A673 (cell line): ENCODE results near the gene USP19. TPM values are rescaled to one million over a fixed set of nuclear protein-coding genes. Genes with fewer than 3 reads are reported as not detected.
A peak's percentile ranks its signal among the peaks of the same experiment; 100 is the strongest.

Experiments used
- BruUV-seq: library from RNA; stranded (reverse); fragments of 400-500 nt; replicated peaks from 2 replicates; lab custom pipeline; 2021; lab: Mats Ljungman, UMichigan
- CTCF ChIA-PET: fragments of 300-600 bp; sonication (Branson Sonifier 250); formaldehyde crosslinking; loops from one replicate; lab custom pipeline; 2022; ENCODE audit warnings: antibody characterized with exemption; lab: Charles Lee
- POLR2A ChIA-PET: fragments of 300-600 bp; sonication (Branson Sonifier 250); formaldehyde crosslinking; loops from one replicate; lab custom pipeline; 2022; ENCODE audit warnings: antibody characterized with exemption; ENCODE audit not compliant: low non-redundant PET; lab: Charles Lee
- DNase-seq: peaks from one replicate; pipeline ENCODE4 v3.0.0-alpha.2; 2015; ENCODE audit warnings: low spot score
- H3K27ac ChIP-seq: fragments of 200-600 bp; sonication (generic); 2 replicates; pipeline ENCODE4 v1.5.1; 2016; ENCODE audit warnings: mixed run types, low read depth, mild to moderate bottlenecking, mixed read lengths, antibody characterized with exemption, low read length; ENCODE audit not compliant: poor library complexity, severe bottlenecking
- H3K27me3 ChIP-seq: fragments of 200-600 bp; sonication (generic); replicated peaks from 2 replicates; pipeline ENCODE4 v1.6.1; 2017; ENCODE audit warnings: mixed run types, low read depth, mild to moderate bottlenecking, mixed read lengths, antibody characterized with exemption, low read length; ENCODE audit not compliant: insufficient read depth, poor library complexity
- H3K36me3 ChIP-seq: fragments of 200-600 bp; sonication (generic); 2 replicates; pipeline ENCODE4 v1.6.1; 2016; ENCODE audit warnings: mixed run types, mild to moderate bottlenecking, mixed read lengths, antibody characterized with exemption, low read length; ENCODE audit not compliant: insufficient read depth, poor library complexity, severe bottlenecking
- H3K4me1 ChIP-seq: fragments of 200-600 bp; sonication (generic); 2 replicates; pipeline ENCODE4 v1.6.1; 2017; ENCODE audit warnings: mixed run types, mild to moderate bottlenecking, mixed read lengths, antibody characterized with exemption, low read length; ENCODE audit not compliant: insufficient read depth, poor library complexity, severe bottlenecking
- H3K4me3 ChIP-seq: fragments of 200-600 bp; sonication (generic); 2 replicates; pipeline ENCODE4 v1.5.1; 2016; ENCODE audit warnings: low read depth, mixed run types, mild to moderate bottlenecking, mixed read lengths, low read length; ENCODE audit not compliant: poor library complexity, severe bottlenecking
- H3K9me3 ChIP-seq: fragments of 200-600 bp; sonication (generic); 2 replicates; pipeline ENCODE4 v1.6.1; 2016; ENCODE audit warnings: mixed run types, low read depth, mild to moderate bottlenecking, mixed read lengths, antibody characterized with exemption, low read length; ENCODE audit not compliant: poor library complexity, severe bottlenecking
- EZH2 ChIP-seq: fragments of 200-600 bp; sonication (generic); IDR thresholded peaks from 2 replicates; pipeline ENCODE4 v1.6.1; 2017; ENCODE audit warnings: borderline replicate concordance, low read depth, mild to moderate bottlenecking, mixed read lengths, antibody characterized with exemption, low read length; ENCODE audit not compliant: poor library complexity, severe bottlenecking
- intact Hi-C: fragments of 100-400 bp; cut with micrococcal nuclease; formaldehyde crosslinking; loops from one replicate; pipeline ENCODE4 v1.10.0; 2022; ENCODE audit not compliant: unreplicated experiment
- total RNA-seq: library from RNA; stranded (reverse); gene quantifications from 2 replicates; pipeline ENCODE4 v1.2.3, GENCODE V29; 2021
- TF ChIP-seq, protein P1 (sequence below): fragments of 300-800, 200-600 bp; sonication (generic); conservative IDR thresholded peaks from 2 replicates; pipeline ENCODE4 v1.5.1; 2017; ENCODE audit warnings: low read depth, mild to moderate bottlenecking, antibody characterized with exemption, low read length, moderate library complexity, mixed read lengths

Gene USP19
- total RNA-seq, 1 experiment from 2014 or later = 37.5 TPM

DNA sequence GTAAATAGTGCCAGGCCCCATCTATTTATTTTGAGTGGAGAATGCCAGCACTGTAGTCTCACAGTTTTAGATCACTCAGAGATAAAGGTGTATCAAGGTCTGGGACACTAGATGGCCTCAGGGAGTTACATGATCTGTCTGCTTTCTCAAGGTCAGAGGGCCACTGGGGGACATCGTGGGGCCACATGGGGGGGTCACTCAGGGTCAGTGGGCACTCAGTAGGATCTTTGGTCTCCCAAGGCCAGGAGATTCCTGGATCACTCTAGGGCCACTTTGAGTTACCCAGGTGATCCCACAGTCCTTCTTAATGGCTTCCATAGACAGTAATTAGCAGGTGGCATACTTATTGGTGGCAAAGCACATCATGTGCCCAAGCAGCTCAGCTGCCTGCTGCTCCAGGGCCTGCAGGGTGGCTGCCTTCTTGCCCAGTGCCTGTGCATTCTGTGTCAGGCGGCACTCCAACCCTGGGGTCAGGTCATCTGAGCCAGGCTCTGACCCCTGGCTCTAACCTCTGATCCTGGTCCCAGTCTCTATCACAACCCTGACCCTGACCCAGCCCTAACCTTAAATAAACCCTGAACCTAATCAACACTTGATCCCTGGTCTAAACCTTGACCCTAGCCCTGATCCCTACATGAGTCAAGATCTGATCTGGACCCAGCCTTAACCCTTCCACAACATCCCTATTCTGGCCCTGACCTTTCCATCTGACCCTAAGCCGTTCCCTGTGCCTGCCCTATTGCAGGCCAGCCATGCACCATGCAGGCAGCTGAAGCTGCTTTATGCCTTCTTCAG, 14.0 kb upstream of the USP19 start:
- ChIA-PET CTCF (no interaction called here), POLR2A (no interaction called here)
- H3K27ac ChIP-seq = no peak overlapping the region
- H3K9me3 ChIP-seq = no peaks in the 10 kb centered on the region
- no peak overlapping the region for H3K4me3 ChIP-seq
- TF ChIP-seq, protein P1, sequence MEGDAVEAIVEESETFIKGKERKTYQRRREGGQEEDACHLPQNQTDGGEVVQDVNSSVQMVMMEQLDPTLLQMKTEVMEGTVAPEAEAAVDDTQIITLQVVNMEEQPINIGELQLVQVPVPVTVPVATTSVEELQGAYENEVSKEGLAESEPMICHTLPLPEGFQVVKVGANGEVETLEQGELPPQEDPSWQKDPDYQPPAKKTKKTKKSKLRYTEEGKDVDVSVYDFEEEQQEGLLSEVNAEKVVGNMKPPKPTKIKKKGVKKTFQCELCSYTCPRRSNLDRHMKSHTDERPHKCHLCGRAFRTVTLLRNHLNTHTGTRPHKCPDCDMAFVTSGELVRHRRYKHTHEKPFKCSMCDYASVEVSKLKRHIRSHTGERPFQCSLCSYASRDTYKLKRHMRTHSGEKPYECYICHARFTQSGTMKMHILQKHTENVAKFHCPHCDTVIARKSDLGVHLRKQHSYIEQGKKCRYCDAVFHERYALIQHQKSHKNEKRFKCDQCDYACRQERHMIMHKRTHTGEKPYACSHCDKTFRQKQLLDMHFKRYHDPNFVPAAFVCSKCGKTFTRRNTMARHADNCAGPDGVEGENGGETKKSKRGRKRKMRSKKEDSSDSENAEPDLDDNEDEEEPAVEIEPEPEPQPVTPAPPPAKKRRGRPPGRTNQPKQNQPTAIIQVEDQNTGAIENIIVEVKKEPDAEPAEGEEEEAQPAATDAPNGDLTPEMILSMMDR = no peak
- no peak for TF ChIP-seq EZH2
- DNase-seq = no peak
- H3K27me3 ChIP-seq = no peaks in the 10 kb centered on the region
- BruUV-seq = no TSS peak
- no peaks in the 10 kb centered on the region for H3K36me3 ChIP-seq
- intact Hi-C loops = no loop called here
- H3K4me1 ChIP-seq = no peaks in the 10 kb centered on the region

DNA sequence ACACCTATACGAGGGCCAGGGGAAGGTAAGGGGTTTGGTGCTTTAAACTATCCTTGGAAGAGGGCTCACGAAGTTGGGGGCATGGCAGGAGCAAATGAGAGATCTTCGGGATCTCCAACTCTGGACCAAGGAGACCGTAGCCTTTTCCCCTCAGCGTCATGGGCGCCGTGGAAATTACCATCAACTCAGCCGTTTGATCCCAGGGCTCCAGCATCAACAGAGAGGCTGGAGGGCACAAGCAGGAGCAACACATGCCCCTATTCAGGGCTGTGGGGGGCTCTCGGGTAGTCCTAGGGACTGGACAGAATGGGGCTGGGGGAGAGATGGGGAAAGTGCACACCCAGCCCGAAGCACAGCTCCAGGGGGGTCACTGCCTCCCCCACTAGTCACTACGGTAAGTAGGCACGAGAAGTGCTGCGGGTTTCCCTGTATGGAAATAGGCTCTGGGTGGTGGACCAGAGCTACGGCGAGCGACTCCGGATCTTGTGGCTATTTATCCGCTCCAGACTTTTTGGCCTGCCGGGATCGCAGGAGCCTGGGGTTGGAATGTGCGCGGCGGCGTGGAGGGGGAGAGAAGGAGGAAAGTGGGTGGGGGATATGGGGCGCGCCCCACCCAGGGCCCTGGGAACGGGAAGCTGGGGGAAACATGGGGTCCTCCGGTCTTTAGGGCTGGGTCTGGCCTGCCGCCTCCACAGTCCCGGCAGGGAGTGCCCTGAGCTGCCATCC, 12.8 kb upstream of the USP19 start:
- no peaks in the 10 kb centered on the region for H3K9me3 ChIP-seq
- ChIA-PET POLR2A (interaction anchor here (0.6 kb wide), 2 partner anchors 12 to 47 kb away, joined by 3 read pairs; partner anchors contain the start of gene USP19), CTCF (no interaction called here)
- no peaks in the 10 kb centered on the region for H3K4me1 ChIP-seq
- H3K27me3 ChIP-seq = no peaks in the 10 kb centered on the region
- no TSS peak for BruUV-seq
- H3K36me3 ChIP-seq = no peaks in the 10 kb centered on the region
- no peak for TF ChIP-seq EZH2
- TF ChIP-seq, protein P1 = no peak
- DNase-seq = peak; percentile 82
- peak overlapping the region; percentile 80 for H3K27ac ChIP-seq
- H3K4me3 ChIP-seq = peak overlapping the region; percentile 70
- intact Hi-C loops = no loop called here

DNA sequence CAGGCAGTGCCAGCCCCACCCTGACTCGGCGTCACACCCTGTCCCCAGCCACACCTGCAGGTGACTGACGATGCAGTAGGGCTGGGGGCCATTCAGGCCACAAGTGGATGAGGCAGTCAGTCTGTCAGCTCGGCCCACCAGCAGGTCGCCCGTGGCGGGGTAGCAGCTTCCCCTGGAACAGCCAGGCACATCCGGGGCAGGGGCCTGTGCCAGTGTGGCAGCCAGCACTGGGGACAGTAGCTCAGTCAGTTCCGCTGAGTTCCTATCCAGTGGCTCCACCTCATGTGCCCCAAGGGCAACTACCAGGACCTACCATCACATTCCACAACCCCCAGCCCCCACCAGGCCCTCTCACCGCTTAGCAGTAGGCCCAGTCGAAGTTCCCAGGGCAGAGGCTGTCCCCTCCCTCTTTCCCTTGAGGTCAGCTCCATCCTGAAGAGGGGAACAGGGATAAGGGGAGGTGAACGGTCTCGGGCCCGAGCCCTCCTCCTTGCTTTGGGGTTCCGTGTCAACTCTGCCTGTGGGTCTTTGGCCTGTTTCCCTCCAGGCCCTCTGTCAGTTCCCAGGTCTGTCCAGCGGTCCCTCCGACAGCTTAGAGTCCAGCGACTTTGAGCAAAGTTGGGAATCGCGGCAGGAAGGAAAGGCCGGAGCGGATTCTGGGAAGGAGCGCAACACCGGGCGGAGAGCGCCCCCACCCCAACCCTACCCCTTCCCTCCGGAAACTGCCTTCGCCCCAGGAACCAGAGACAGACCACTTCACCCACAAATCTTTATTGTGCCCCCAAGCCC, 12.0 kb upstream of the USP19 start, which contains the start of gene LAMB2:
Gene LAMB2, minus strand, starts transcription at position 614 of the 789 bp plus-strand sequence. Its CDS starts 183 bp downstream, at position 431.
- CTCF ChIA-PET = no interaction called here
- peak; percentile 42 for DNase-seq
- H3K4me3 ChIP-seq = peak within 1 kb of the TSS; percentile 70
- TF ChIP-seq, protein P1 = no peak
- TF ChIP-seq EZH2 = no peak
- intact Hi-C loops = no loop called here
- TSS peak; percentile 76 for BruUV-seq
- H3K36me3 ChIP-seq = no peaks in the 10 kb centered on the region
- H3K27me3 ChIP-seq = no peaks in the 10 kb centered on the region
- POLR2A ChIA-PET = interaction anchor here (0.6 kb wide), 2 partner anchors 12 to 81 kb away, joined by 3 read pairs; partner anchors contain the start of gene USP19
- H3K4me1 ChIP-seq = no peaks in the 10 kb centered on the region
- H3K27ac ChIP-seq = peak within 1 kb of the TSS; percentile 80
- no peaks in the 10 kb centered on the region for H3K9me3 ChIP-seq
